Type B pancreatic cell (in vitro differentiated cells): ENCODE results near the gene NEIL1. TPM values are rescaled to one million over a fixed set of nuclear protein-coding genes. Genes with fewer than 3 reads are reported as not detected.
"Not testable (repeated sequence)": the region's sequence is repeated elsewhere in the genome, so short reads cannot be mapped to it uniquely, and the experiment has no call there.

Source experiments
- DNase-seq: peaks from one replicate; pipeline ENCODE4 v3.0.0; 2021; ENCODE audit warnings: mixed read lengths; ENCODE audit not compliant: unreplicated experiment; ENCODE audit errors: extremely low spot score
- H3K27ac Mint-ChIP-seq: 2 replicates; pipeline ENCODE4 v1.8.0; 2021; ENCODE audit warnings: mild to moderate bottlenecking, mixed read lengths
- H3K27me3 Mint-ChIP-seq: 2 replicates; pipeline ENCODE4 v1.8.0; 2021; ENCODE audit warnings: mixed read lengths
- H3K36me3 Mint-ChIP-seq: 2 replicates; pipeline ENCODE4 v1.8.0; 2021; ENCODE audit warnings: mixed read lengths
- H3K4me1 Mint-ChIP-seq: one replicate; pipeline ENCODE4 v1.8.0; 2021; ENCODE audit warnings: mixed read lengths; ENCODE audit not compliant: unreplicated experiment
- H3K4me3 Mint-ChIP-seq: 2 replicates; pipeline ENCODE4 v1.8.0; 2021; ENCODE audit warnings: mild to moderate bottlenecking, mixed read lengths
- H3K9me3 Mint-ChIP-seq: 2 replicates; pipeline ENCODE4 v1.8.0; 2021; ENCODE audit warnings: mixed read lengths
- long read RNA-seq: library from polyadenylated mRNA; unstranded; transcript quantifications from one replicate; pipeline ENCODE4 v2.0.0, GENCODE V29; 2020
- total RNA-seq: library from RNA; stranded (reverse); gene quantifications from 2 replicates; pipeline ENCODE4 v1.2.1, GENCODE V29; 2021; ENCODE audit warnings: low replicate concordance
- TF ChIP-seq, protein P1 (sequence below): fragments of 200-600 bp; sonication (generic); conservative IDR thresholded peaks from 2 replicates; pipeline ENCODE4 v1.5.0; 2021; ENCODE audit warnings: antibody characterized with exemption, mild to moderate bottlenecking

NEIL1 gene, protein sequence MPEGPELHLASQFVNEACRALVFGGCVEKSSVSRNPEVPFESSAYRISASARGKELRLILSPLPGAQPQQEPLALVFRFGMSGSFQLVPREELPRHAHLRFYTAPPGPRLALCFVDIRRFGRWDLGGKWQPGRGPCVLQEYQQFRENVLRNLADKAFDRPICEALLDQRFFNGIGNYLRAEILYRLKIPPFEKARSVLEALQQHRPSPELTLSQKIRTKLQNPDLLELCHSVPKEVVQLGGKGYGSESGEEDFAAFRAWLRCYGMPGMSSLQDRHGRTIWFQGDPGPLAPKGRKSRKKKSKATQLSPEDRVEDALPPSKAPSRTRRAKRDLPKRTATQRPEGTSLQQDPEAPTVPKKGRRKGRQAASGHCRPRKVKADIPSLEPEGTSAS
- 30.7 and 40.4 TPM in 2 replicates for total RNA-seq
- long read RNA-seq, partial matches to known transcripts: 3 of 9 reads
- long read RNA-seq, other reads (novel, unspliced or antisense): 3 of 9 reads

DNA sequence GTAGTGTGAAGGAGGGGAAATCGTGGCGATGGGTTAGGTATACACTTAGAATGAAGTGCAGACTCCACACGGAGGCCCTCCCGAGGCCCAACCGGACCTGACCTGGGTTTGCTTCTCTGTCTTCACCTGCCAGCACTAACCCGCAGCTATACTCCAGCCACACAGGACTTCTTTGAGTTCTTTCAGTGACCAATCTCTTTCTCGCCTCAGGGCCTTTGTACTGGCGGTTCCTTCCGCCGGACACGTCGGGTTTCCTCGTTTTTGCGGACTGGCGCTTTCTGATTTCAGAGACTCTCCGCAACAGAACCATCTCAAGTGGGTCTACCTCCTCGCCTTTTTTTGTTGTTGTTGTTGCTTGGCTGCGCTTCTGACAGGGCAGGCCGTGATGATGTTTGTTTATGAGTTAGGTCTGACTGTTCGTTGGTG is at the start of gene NEIL1:
Gene NEIL1, plus strand, starts transcription at position 244 of the 426 bp plus-strand sequence. CDS start 1,867 bp downstream, outside the sequence.
- Mint-ChIP-seq H3K4me3 (peak within 1 kb of the TSS; percentile 85), H3K36me3 (no peaks in the 10 kb centered on the region)
- no peak for DNase-seq

DNA sequence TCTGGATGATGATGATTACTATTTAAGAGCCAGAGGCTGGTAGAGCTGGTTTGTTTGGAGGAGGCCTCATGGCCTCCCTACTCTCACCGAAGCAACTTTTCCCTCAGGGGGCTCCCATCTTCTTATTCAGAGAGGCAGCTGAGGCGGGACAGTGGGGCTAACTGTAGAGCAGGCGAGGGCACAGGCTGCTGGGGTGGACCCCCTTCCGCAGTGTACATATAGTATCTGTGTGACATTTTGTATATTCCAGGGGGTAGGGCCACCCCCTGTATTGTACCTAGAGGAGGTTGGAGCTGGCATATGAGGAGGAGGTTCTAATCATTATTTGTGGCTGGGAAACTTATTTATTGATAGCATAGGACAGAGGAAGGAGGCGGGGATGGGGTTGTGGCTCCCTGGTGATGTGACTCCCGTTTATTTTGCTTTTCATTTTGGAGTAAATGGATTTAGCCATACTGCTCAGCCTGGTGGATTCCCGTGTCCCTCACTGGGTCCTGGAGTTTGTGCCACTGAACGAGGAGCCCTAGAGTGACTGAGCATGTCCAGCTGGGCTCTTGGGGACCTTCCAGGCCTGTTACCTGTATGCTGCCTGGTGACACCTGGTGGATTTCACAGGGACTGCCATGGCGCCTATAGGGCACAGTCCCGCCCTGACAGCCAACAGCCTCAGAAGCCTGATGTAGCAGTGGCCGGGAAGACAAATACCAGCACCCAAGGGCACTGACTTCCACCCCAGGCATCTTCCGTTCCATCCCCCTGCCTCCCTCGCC is 48.1 kb upstream of the NEIL1 start:
- H3K9me3 Mint-ChIP-seq, H3K27ac Mint-ChIP-seq: not testable (repeated sequence)

More for the DNA sequence above, at the start of gene NEIL1:
- Mint-ChIP-seq H3K4me1 (no peaks in the 10 kb centered on the region), H3K27me3 (peaks cover 18% of the 10 kb centered on the region), H3K9me3 (no peaks in the 10 kb centered on the region), H3K27ac (peak within 1 kb of the TSS; percentile 75)
- TF ChIP-seq, protein P1, sequence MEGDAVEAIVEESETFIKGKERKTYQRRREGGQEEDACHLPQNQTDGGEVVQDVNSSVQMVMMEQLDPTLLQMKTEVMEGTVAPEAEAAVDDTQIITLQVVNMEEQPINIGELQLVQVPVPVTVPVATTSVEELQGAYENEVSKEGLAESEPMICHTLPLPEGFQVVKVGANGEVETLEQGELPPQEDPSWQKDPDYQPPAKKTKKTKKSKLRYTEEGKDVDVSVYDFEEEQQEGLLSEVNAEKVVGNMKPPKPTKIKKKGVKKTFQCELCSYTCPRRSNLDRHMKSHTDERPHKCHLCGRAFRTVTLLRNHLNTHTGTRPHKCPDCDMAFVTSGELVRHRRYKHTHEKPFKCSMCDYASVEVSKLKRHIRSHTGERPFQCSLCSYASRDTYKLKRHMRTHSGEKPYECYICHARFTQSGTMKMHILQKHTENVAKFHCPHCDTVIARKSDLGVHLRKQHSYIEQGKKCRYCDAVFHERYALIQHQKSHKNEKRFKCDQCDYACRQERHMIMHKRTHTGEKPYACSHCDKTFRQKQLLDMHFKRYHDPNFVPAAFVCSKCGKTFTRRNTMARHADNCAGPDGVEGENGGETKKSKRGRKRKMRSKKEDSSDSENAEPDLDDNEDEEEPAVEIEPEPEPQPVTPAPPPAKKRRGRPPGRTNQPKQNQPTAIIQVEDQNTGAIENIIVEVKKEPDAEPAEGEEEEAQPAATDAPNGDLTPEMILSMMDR: no peak

DNA sequence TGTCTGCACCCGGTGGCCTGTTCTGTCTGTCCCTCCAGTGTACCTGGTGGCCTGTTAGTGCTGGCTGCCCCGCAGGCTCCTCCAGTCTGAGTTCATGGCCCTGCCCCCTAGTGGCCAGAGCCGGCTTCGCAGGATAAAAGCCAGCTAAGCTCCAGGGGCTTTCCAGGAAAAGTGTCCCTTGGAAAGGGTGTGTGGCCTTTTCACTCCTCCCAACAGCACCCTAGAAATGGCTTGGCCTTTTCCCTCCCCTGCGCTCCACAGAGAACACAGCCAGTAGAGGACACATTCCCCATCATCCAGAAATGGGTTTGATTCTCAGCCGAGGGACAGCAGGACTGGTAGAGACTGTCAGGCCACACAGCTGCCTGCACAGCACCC is 47.5 kb upstream of the NEIL1 start:
- DNase-seq: peak; percentile 72
- TF ChIP-seq, protein P1: peak; percentile 75

More for the DNA sequence above, 48.1 kb upstream of the NEIL1 start:
- H3K4me1 Mint-ChIP-seq, H3K4me3 Mint-ChIP-seq, H3K27me3 Mint-ChIP-seq, H3K36me3 Mint-ChIP-seq, DNase-seq: not testable (repeated sequence)

DNA sequence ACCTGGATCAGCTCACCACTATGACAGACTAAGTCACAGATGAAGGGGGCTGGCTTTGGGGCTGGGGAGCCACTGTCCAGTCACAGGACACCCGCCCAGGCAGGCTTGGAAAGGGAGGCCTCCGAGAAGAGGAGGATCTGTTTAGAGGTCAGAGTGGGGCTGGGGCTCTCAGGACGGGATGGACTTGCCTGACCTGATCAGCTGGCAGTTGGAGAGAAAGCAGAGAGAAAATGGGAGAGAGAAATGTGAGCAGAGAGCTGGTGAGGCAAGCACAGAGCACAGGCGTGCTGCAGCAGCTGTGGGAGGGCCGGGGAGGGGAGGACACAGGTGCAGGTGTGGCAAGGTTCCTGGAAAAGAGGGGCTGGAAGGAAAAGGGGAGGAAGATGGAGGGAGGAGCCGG is 46.8 kb upstream of the NEIL1 start:
- peak overlapping the region; percentile 12 for H3K4me3 Mint-ChIP-seq
- not testable (repeated sequence) for H3K36me3 Mint-ChIP-seq, H3K4me1 Mint-ChIP-seq, H3K27ac Mint-ChIP-seq, H3K9me3 Mint-ChIP-seq
- DNase-seq: peak; percentile 55
- H3K27me3 Mint-ChIP-seq: peaks cover 16% of the 10 kb centered on the region

More for the DNA sequence above, 47.5 kb upstream of the NEIL1 start:
- not testable (repeated sequence) for H3K9me3 Mint-ChIP-seq, H3K27ac Mint-ChIP-seq, H3K36me3 Mint-ChIP-seq, H3K4me1 Mint-ChIP-seq, H3K4me3 Mint-ChIP-seq, H3K27me3 Mint-ChIP-seq

- no peaks in the 10 kb centered on the region for H3K4me1 Mint-ChIP-seq
- TF ChIP-seq, protein P1: no peak
- peaks cover 34% of the 10 kb centered on the region for H3K27me3 Mint-ChIP-seq
- H3K4me3 Mint-ChIP-seq: no peak overlapping the region
- DNase-seq: peak; percentile 63
- no peaks in the 10 kb centered on the region for H3K9me3 Mint-ChIP-seq
- H3K27ac Mint-ChIP-seq: no peak overlapping the region
- H3K36me3 Mint-ChIP-seq: no peaks in the 10 kb centered on the region
Observed at GRCh38 chr15:75302318-75302717, 44.5 kb upstream of the NEIL1 start.

DNA sequence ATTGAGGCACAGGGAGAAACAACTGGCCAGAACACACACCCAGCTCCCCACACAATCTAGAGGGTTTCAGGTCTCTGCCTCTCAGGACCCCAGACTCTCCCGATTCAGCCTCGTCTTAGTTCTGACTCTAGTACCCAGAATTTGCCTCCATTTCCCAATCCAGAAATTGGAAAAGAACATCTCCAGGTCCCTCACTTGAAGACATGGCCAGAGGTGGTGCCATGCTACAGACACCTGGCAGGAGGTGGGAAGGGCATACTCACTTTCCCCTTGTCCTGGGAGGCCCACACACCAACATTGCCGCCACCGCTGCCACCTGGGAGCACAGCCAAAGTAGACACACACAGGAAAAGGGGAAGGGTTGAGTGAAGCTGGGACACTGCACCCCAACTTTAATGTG is 44.1 kb upstream of the NEIL1 start:
- H3K4me1 Mint-ChIP-seq, H3K36me3 Mint-ChIP-seq, H3K4me3 Mint-ChIP-seq, H3K9me3 Mint-ChIP-seq, H3K27ac Mint-ChIP-seq: not testable (repeated sequence)
- peaks cover 36% of the 10 kb centered on the region for H3K27me3 Mint-ChIP-seq
- DNase-seq: peak; percentile 44

GRCh38 chr15:75306188-75306587 is 40.7 kb upstream of the NEIL1 start:
- H3K27me3 Mint-ChIP-seq: peaks cover 57% of the 10 kb centered on the region
- DNase-seq: no peak
- TF ChIP-seq, protein P1: no peak
- H3K4me1 Mint-ChIP-seq: peaks cover 10% of the 10 kb centered on the region
- no peak overlapping the region for H3K27ac Mint-ChIP-seq
- H3K9me3 Mint-ChIP-seq: no peaks in the 10 kb centered on the region
- H3K4me3 Mint-ChIP-seq: no peak overlapping the region
- H3K36me3 Mint-ChIP-seq: no peaks in the 10 kb centered on the region
